Left renal cortex interstitium (tissue), 4 donors: ENCODE measurements around the gene RBM42. TPM values are rescaled to one million over a fixed set of nuclear protein-coding genes. Genes with fewer than 3 reads are reported as not detected.
"Not testable (repeated sequence)": the region's sequence is repeated elsewhere in the genome, so short reads cannot be mapped to it uniquely, and the experiment has no call there.

Source experiments
- DNase-seq, 4 donors: peaks; one replicate each; pipeline ENCODE4 v3.0.0-alpha.2; 2013; ENCODE audit warnings: low read depth in 4 of 4, low spot score in 2 of 4, missing footprints in 1 of 4
- polyA plus RNA-seq, 4 donors: library from polyadenylated mRNA; unstranded; fragments of 120-200 nt; gene quantifications; one replicate each; pipeline ENCODE4 v1.2.1, GENCODE V29; 2013; ENCODE audit not compliant: insufficient read length in 4 of 4

The RBM42 gene, protein sequence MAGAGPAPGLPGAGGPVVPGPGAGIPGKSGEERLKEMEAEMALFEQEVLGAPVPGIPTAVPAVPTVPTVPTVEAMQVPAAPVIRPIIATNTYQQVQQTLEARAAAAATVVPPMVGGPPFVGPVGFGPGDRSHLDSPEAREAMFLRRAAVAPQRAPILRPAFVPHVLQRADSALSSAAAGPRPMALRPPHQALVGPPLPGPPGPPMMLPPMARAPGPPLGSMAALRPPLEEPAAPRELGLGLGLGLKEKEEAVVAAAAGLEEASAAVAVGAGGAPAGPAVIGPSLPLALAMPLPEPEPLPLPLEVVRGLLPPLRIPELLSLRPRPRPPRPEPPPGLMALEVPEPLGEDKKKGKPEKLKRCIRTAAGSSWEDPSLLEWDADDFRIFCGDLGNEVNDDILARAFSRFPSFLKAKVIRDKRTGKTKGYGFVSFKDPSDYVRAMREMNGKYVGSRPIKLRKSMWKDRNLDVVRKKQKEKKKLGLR
- polyA plus RNA-seq, result 10 to 100 TPM; 57.1 to 94.4 (median 73.3) TPM

DNA sequence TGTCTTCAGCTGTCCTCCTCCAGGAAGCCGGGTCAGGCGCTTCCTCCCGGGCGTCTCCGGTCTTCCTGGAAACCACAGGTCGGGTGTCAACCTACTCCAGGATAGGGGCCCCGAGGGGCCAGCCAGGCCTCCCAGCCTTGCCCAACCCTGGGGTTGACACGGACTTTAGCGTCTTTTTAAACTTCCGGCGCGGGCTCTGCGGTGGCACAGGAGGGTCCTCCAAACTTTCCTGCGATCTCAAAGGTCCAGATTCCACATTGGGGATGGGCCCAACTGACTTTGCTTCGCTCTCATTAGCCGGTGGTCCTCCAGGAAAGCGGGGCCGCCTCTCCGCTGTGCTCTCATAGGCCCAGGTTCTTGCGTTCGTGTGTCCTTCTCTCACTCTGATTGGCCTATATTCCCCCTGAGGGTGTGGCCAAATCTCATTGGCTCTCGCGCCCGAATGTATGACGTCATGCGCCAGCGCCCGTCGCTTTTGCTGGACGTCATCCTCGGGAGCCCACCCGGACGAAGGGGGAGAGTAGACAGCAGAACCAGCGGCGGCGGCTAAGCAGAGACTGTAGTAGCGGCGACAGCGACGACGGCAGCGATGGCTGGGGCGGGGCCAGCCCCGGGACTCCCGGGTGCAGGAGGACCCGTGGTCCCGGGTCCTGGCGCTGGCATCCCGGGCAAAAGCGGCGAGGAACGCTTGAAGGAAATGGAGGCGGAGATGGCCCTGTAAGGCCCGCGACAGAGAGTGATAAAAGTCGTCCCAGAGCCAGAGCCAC, at the start of gene RBM42:
Gene RBM42 (plus strand): TSS at position 472 of the 767 bp plus-strand sequence. CDS start 118 bp downstream, at position 590.
- peak; percentile 96 to 99 (median 98) for DNase-seq

DNA sequence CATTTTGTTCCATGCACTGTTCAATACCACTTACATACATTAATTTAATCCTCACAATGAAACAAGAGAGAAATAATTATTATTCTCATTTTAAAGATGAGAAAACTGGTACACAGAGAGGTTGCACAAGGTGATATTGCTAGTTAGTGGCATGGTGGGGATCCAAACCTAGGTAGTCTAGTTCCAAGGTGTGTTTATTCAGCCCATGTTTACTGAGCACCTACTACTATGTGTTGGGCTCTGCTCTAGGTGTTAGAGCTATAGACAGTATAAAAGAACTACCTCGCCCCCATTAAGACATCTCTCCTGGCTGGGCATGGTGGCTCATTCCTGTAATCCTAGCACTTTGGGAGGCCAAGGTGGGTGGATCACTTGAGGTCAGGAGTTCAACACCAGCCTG, 46.1 kb upstream of the RBM42 start:
- no peak for DNase-seq

- DNase-seq, result no peak
Observed at GRCh38 chr19:35585848-35586247, 43.0 kb upstream of the RBM42 start, which contains the start of gene PMIS2. TSS of gene PMIS2 (plus strand) at chr19:35586173. CDS start at chr19:35586260, 87 bp downstream.

DNA sequence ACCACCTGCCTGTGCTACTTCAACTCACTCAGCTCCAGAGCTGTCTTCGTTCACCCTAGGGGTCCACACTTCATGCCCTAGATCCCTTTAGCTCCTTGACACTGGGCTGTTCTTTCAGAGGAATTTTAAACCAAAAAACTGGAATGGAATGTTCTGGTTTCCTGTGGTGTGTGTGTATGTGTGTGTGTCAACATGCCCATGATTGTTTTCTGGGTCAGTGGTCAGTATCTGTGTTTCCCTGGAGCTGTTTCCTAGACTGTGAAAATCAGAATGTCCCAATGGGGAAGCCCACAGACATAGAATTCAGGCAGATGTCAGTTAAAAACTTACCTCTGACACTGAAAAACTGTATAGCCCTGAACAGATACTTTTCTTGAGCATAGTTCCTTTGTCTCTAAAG, 41.5 kb upstream of the RBM42 start:
- no peak for DNase-seq

DNA sequence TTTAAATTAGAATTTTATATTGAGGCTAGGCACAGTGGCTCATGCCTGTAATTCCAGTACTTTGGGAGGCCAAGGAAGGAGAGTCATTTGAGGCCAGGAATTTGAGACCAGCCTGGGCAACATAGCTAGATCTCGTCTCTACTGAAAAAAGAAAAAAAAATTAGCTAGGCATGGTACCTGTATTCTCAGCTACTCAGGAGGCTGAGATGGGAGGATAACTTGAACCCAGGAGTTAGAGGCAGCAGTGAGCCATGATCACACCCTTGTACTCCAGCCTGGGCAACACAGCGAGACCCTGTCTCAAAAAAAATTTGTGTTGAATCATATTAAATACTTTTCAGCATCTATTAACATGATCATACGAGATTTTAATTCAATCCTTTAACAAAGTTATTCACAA, 38.0 kb upstream of the RBM42 start:
- DNase-seq, result no peak

- peak in 1 of 4 donors; percentile 40 for DNase-seq
Observed at GRCh38 chr19:35592226-35592625, 36.6 kb upstream of the RBM42 start.

GRCh38 chr19:35595026-35595425, 33.8 kb upstream of the RBM42 start:
- DNase-seq, result not testable (repeated sequence)

- no peak for DNase-seq
Observed at GRCh38 chr19:35595928-35596327, 32.9 kb upstream of the RBM42 start.

GRCh38 chr19:35596366-35596999, 32.4 kb upstream of the RBM42 start:
- no peak for DNase-seq

DNA sequence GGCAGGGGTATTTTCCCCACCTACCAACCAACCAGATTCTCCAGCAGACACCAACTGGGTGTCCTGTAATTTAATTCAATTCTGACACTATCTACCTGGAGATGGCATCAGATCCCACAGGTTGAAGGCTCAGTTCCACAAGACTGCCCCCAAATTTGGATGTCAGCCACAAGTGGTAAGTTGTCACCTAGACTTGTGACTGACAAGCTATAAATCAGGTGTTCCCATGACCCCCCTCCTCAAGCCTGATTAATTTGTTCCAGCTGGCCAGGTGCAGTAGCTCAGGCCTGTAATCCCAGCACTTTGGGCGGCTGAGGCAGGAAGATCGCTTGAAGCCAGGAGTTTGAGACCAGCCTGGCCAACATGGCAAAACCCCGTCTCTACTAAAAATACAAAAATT, 26.9 kb upstream of the RBM42 start:
- DNase-seq, result no peak

DNA sequence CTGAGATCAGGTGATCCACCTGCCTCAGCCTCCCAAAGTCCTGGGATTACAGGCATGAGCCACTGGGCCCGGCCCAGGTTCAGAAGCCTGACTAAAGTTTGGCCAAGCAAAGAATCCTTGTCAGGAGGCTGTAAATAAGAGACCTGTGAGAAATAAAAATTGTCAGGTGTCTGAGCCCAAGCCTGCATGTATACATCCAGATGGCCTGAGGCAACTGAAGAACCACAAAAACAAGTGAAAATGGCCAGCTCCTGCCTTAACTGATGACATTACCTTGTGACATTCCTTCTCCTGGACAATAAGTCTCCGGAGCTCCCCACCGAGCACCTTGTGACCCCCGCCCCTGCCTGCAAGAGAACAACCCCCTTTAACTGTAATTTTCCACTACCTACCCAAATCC, 24.4 kb upstream of the RBM42 start:
- not testable (repeated sequence) for DNase-seq

- not testable (repeated sequence) for DNase-seq
Observed at GRCh38 chr19:35607170-35607569, 21.7 kb upstream of the RBM42 start.

- no peak for DNase-seq
Observed at GRCh38 chr19:35607661-35608060, 21.2 kb upstream of the RBM42 start.

- no peak for DNase-seq
Observed at GRCh38 chr19:35608251-35608650, 20.6 kb upstream of the RBM42 start.

GRCh38 chr19:35609851-35610353, 18.9 kb upstream of the RBM42 start:
- DNase-seq, result no peak

DNA sequence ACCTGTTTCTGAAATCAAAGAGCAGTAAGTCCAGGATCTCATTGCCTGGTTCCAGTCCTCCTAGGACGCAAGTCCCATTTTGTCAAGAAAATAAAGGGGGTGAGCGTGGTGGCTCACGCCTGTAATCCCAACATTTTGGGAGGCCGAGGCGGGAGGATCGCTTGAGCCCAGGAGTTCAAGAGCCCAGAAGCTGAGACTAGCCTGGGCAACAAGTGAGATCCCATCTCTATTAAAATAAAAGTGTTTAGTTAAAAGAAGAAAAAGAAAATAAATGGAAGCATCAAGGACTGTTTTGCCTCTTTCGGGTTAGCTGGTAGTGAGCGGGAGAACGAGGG, 16.6 kb upstream of the RBM42 start:
- DNase-seq, result no peak

DNA sequence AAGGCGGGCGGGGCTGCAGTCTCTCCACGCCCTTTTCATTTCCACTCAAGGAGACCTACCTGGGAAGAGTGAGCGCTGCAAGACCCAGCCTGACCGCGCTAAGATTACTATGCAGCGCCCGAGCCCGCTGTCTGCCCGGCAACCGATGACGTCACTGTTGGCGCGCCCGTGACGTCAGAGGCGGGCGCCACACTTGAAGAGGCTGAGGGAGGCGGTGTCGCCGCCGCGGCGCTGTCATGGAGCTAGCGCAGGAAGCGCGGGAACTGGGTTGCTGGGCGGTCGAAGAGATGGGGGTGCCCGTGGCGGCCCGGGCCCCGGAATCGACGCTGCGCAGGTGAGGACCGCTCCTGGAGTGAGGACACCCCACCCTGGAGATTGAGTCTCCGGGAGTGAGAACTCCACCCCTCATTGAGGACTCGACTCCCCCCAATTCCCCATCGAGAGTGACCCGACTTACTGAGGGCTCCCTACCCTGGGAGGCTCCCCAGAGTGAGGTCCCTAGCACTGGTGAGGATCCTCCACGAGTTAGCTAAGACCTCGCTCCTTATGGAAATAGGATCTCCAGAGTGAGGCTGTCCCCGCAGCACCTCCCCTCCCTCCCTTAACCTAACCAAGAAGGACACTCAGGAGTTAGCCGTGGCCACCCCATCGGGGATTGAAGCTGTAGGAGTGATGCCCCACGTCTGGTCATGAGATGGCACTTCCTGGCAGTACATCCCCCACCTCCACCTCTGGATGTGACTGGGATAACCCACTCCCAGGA, 16.1 kb upstream of the RBM42 start, which contains the start of gene HAUS5:
Gene HAUS5 (plus strand): TSS at position 177 of the 763 bp plus-strand sequence. CDS start 60 bp downstream, at position 237.
- peak; percentile 83 to 91 (median 88) for DNase-seq

GRCh38 chr19:35613574-35613973, 15.3 kb upstream of the RBM42 start:
- DNase-seq, result no peak

DNA sequence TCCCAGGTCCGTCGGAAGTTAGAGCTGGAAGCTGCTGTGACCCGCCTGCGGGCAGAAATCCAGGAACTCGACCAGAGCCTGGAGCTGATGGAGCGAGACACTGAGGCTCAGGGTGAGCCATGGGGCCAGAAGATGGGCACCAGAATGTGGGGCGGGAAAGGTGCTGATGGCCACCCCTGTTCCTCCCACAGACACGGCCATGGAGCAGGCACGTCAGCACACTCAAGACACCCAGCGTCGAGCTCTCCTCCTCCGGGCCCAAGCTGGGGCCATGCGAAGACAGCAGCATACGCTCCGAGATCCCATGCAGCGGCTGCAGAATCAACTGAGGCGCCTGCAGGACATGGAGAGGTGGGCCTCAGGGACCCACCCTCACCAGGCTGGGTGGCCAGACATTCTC, 13.8 kb upstream of the RBM42 start:
- no peak for DNase-seq

DNA sequence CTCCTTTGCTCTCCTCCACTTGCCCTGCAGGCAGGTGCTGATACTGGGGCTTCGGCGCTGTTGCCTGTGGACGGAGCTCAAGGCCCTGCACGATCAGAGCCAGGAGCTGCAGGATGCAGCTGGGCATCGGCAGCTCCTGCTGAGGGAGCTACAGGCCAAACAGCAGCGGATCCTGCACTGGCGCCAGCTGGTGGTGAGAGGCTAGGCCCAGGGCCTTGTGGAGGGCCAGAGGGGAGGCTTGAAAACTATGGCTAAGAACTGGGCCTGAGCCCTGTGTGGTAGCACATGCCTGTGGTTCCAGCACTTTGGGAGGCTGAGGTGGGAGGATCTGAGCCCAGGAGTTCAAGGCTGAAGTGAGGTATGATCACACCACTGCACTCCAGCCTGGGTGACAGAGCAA, 10.0 kb upstream of the RBM42 start:
- no peak for DNase-seq
